ENCODE data around the gene PIEZO1.

- TF ChIP-seq POLR2A (IDR thresholded peaks at IDR 0.05) (no peak), CTCF (IDR thresholded peaks at IDR 0.05) (no peak)
These were observed 104.4 kb downstream of the PIEZO1 start for GRCh38 chr16:88680554-88681083.
